Sigmoid colon (tissue), 7 donors: ENCODE data around the gene USP34. TPM values are rescaled to one million over a fixed set of nuclear protein-coding genes. Genes with fewer than 3 reads are reported as not detected.

Experiments
- DNase-seq: peaks from one replicate; pipeline ENCODE4 v3.0.0-alpha.2; 2019
- H3K27ac ChIP-seq, 4 donors: fragments of 200-600 bp; sonication (generic); one replicate each; pipeline ENCODE4 v1.5.1; 2016 to 2019; ENCODE audit warnings: mild to moderate bottlenecking in 1 of 4
- H3K27me3 ChIP-seq, 3 donors: fragments of 200-600 bp; sonication (generic); one replicate each; pipeline ENCODE4 v1.5.1; 2019; ENCODE audit warnings: mild to moderate bottlenecking in 1 of 3
- H3K36me3 ChIP-seq, 4 donors: fragments of 200-600 bp; sonication (generic); one replicate each; pipeline ENCODE4 v1.5.1; 2016 to 2019
- H3K4me1 ChIP-seq, 4 donors: fragments of 200-600 bp; sonication (generic); one replicate each; pipeline ENCODE4 v1.5.1; 2017 to 2019
- H3K4me3 ChIP-seq, 4 donors: fragments of 200-600 bp; sonication (generic); one replicate each; pipeline ENCODE4 v1.5.1; 2017 to 2019; ENCODE audit warnings: mild to moderate bottlenecking in 2 of 4, moderate library complexity in 1 of 4
- H3K9me3 ChIP-seq, 4 donors: fragments of 200-600 bp in 3 of 4; sonication (generic) in 3 of 4; one replicate each; pipeline versions ENCODE4 v1.5.1 to v1.6.1; 2013 to 2019
- EP300 ChIP-seq, 4 donors: sonication (generic); formaldehyde crosslinking; IDR thresholded peaks; one replicate each; pipeline ENCODE4 v1.6.1; 2017; ENCODE audit warnings: antibody characterized with exemption in 4 of 4
- POLR2A ChIP-seq, 2 donors: fragments of 450-650 bp; IDR thresholded peaks; one replicate each; pipeline ENCODE4 v1.6.1; 2016; ENCODE audit warnings: antibody characterized with exemption in 2 of 2, mild to moderate bottlenecking in 2 of 2, moderate library complexity in 2 of 2
- POLR2AphosphoS5 ChIP-seq, 4 donors: sonication (generic); formaldehyde crosslinking; IDR thresholded peaks; one replicate each; pipeline ENCODE4 v1.6.1; 2017; ENCODE audit warnings: antibody characterized with exemption in 4 of 4
- WGBS, 2 donors: extraction: QIAGEN DNeasy Blood & Tissue Kit; methylation state at CpG; one replicate each; pipeline ENCODE4 v1.1.7; 2013; 5-methylcytosine and 5-hydroxymethylcytosine counted together
- intact Hi-C: fragments of 100-400 bp; cut with DNase I; formaldehyde crosslinking; loops from one replicate; pipeline ENCODE4 v1.15.1; 2023
- polyA plus RNA-seq, 3 donors: library from polyadenylated mRNA; stranded (reverse); fragments of 200-250 nt; gene quantifications; one replicate each; pipeline ENCODE4 v1.2.3, GENCODE V29; 2013
- total RNA-seq, 4 donors: library from RNA; depleted of rRNA; stranded (reverse); fragments of >200 nt; gene quantifications; one replicate each; pipeline ENCODE4 v1.1.0, GENCODE V29; 2016
- TF ChIP-seq, protein P1 (sequence below), 4 experiments: fragments of 450-650 bp in 3 of 4; fragments of 200-600 bp in 1 of 4; IDR thresholded peaks; one replicate each; pipeline ENCODE4 v1.5.1; 2016 to 2019; ENCODE audit warnings: antibody characterized with exemption in 4 of 4, mild to moderate bottlenecking in 3 of 4, moderate library complexity in 2 of 4
- donor health status: healthy with polysubstance abuse.
- donor health status: Bipolar disorder and iron deficiency.
- donor health status: healthy.

USP34 gene, protein sequence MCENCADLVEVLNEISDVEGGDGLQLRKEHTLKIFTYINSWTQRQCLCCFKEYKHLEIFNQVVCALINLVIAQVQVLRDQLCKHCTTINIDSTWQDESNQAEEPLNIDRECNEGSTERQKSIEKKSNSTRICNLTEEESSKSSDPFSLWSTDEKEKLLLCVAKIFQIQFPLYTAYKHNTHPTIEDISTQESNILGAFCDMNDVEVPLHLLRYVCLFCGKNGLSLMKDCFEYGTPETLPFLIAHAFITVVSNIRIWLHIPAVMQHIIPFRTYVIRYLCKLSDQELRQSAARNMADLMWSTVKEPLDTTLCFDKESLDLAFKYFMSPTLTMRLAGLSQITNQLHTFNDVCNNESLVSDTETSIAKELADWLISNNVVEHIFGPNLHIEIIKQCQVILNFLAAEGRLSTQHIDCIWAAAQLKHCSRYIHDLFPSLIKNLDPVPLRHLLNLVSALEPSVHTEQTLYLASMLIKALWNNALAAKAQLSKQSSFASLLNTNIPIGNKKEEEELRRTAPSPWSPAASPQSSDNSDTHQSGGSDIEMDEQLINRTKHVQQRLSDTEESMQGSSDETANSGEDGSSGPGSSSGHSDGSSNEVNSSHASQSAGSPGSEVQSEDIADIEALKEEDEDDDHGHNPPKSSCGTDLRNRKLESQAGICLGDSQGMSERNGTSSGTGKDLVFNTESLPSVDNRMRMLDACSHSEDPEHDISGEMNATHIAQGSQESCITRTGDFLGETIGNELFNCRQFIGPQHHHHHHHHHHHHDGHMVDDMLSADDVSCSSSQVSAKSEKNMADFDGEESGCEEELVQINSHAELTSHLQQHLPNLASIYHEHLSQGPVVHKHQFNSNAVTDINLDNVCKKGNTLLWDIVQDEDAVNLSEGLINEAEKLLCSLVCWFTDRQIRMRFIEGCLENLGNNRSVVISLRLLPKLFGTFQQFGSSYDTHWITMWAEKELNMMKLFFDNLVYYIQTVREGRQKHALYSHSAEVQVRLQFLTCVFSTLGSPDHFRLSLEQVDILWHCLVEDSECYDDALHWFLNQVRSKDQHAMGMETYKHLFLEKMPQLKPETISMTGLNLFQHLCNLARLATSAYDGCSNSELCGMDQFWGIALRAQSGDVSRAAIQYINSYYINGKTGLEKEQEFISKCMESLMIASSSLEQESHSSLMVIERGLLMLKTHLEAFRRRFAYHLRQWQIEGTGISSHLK (N-terminal part only)
- total RNA-seq (100 to 1,000 TPM; 135 to 158 (median 140) TPM), polyA plus RNA-seq (10 to 100 TPM; 23.6 to 52.8 (median 34.2) TPM)

DNA sequence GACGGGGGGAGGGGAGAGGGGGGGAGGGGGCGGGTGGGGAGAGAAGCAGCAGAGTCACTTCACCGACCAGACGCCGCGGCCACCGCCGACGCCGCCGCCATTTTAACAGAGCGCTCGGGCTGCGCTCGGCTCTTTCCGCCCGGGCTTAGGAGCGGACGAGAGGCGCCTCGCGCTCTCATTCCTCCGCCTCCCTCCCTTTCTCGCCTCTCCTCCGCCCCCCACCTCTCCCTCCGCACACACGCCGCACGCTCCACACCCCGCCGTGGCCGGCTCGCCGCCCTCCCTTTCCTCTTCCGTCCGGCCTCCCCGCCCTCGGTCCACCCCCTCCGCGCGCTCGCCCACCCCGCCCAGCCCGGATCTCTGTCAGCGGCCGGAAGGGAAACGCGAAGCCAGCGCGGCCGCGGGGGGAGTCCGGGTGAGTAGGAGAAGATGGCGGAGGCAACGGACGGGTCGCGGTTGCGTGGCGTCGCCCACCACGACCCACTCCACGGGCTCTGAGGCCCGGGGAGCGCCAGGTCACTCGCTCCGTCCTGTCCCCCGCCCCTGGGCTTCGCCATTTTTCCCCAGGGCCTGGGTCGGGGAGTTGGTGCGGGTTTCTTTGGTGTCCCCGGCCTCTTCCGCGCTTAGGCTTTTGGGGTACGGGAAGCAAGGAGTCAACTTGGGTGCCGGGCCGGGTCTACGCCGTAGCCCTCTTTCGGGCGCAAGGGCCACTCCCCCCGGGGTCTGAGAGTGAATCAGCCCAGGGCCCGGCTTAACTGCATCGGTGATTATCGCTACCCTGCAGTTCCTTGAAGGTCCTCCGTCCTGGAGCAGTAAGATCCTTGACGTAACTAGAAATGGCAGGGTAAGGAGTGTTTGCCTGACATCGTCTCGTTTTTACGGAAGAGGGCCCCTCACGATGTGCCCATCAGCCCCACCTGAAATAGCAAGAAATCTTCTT is at the start of gene USP34:
Gene USP34, minus strand, starts transcription at position 123 of the 940 bp plus-strand sequence. CDS start 395 bp downstream, outside the sequence.
- Histone ChIP-seq H3K4me1 (peaks cover 0 to 40% (median 30%) of the 10 kb centered on the region in 4 donors), H3K9me3 (no peaks in the 10 kb centered on the region), H3K27me3 (no peaks in the 10 kb centered on the region), H3K36me3 (no peaks in the 10 kb centered on the region), H3K4me3 (peak within 1 kb of the TSS; percentile 79 to 90 (median 84)), H3K27ac (peak within 1 kb of the TSS; percentile 95 to 99 (median 97))
- WGBS, 2 donors, result 0 to 1% methylated on average over 90 to 91 of the region's 91 CpGs
- DNase-seq, result peak; percentile 97
- TF ChIP-seq POLR2AphosphoS5 (IDR thresholded peaks at IDR 0.05), result peak; percentile 93 to 96 (median 94)
- TF ChIP-seq, protein P1, sequence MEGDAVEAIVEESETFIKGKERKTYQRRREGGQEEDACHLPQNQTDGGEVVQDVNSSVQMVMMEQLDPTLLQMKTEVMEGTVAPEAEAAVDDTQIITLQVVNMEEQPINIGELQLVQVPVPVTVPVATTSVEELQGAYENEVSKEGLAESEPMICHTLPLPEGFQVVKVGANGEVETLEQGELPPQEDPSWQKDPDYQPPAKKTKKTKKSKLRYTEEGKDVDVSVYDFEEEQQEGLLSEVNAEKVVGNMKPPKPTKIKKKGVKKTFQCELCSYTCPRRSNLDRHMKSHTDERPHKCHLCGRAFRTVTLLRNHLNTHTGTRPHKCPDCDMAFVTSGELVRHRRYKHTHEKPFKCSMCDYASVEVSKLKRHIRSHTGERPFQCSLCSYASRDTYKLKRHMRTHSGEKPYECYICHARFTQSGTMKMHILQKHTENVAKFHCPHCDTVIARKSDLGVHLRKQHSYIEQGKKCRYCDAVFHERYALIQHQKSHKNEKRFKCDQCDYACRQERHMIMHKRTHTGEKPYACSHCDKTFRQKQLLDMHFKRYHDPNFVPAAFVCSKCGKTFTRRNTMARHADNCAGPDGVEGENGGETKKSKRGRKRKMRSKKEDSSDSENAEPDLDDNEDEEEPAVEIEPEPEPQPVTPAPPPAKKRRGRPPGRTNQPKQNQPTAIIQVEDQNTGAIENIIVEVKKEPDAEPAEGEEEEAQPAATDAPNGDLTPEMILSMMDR (IDR thresholded peaks at IDR 0.05), result no peak
- peak in 1 of 4 donors; percentile 12 for TF ChIP-seq EP300 (IDR thresholded peaks at IDR 0.05)
- TF ChIP-seq POLR2A (IDR thresholded peaks at IDR 0.05), result peak; percentile 75 to 79
- intact Hi-C loops, result loop anchor here (1.0 to 5.0 kb wide), 3 partner anchors 67 to 291 kb away; partner anchors contain the start of gene XPO1

DNA sequence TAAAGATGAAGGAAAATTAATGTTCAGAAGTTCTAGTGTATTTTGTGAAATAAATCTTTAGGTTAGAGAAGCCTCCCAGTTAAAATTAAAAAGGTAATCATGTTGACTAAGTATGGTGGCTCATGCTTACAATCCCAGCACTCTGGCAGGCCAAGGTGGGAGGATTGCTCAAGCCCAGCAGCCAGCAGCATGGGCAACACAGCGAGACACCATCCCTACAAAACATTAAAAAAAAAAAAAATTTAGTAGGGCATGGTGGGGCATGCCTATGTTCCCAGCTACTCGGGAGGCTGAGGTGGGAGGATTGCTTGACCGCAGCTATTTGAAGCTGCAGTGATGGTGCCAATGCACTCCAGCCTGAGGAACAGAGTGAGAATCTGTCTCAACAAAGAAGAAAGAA is 49.4 kb upstream of the USP34 start:
- no peak overlapping the region for H3K4me3 ChIP-seq
- intact Hi-C loops, result no loop called here
- no peak overlapping the region for H3K27ac ChIP-seq
- H3K36me3 ChIP-seq, result peaks cover 0 to 54% (median 5%) of the 10 kb centered on the region in 4 donors
- TF ChIP-seq EP300 (IDR thresholded peaks at IDR 0.05), result no peak
- TF ChIP-seq, protein P1 (IDR thresholded peaks at IDR 0.05), result no peak
- H3K9me3 ChIP-seq, result no peaks in the 10 kb centered on the region
- peaks cover 0 to 15% (median under 1%) of the 10 kb centered on the region in 4 donors for H3K4me1 ChIP-seq
- 93 to 98% methylated on average over 3 of the region's 3 CpGs for WGBS, 2 donors
- no peaks in the 10 kb centered on the region for H3K27me3 ChIP-seq
- no peak for DNase-seq

DNA sequence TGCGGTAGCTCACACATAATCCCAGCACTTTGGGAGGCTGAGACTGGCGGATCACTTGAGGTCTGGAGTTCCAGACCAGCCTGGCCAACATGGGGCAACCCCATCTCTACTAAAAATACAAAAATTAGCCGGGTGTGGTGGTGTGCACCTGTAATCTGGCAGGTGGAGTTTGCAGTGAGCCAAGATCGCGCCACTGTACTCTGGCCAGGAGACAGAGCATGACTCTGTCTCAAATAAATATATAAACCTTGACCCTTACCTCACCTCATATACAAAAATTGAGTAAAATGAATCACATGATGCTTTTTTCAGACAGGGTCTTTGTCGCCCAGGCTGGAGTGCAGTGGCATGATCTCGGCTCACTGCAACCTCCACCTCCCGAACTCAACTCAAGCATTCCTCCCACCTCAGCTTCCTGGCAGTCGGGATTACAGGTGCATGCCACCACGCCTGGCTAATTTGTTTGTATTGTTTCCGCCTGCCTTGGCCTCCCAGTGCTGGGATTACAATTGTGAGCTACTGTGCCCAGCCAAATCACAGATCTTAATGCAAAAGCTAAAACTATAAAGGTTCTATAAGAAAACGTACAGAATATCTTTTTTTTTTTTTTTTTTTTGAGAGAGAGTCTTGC is 42.0 kb upstream of the USP34 start:
- peaks cover 0 to 6% (median 2%) of the 10 kb centered on the region in 4 donors for H3K4me1 ChIP-seq
- 42 to 80% methylated on average over 12 of the region's 12 CpGs for WGBS, 2 donors
- intact Hi-C loops, result loop anchor here (1.0 kb wide), 1 partner anchor 14 kb away; no protein-coding TSS in a partner anchor
- H3K27me3 ChIP-seq, result no peaks in the 10 kb centered on the region
- peaks cover 0 to 86% (median 8%) of the 10 kb centered on the region in 4 donors for H3K36me3 ChIP-seq
- no peak for TF ChIP-seq POLR2A (IDR thresholded peaks at IDR 0.05)
- TF ChIP-seq POLR2AphosphoS5 (IDR thresholded peaks at IDR 0.05), result no peak
- TF ChIP-seq EP300 (IDR thresholded peaks at IDR 0.05), result no peak
- TF ChIP-seq, protein P1 (IDR thresholded peaks at IDR 0.05), result no peak
- DNase-seq, result no peak
- no peaks in the 10 kb centered on the region for H3K9me3 ChIP-seq
- H3K4me3 ChIP-seq, result no peak overlapping the region
- H3K27ac ChIP-seq, result no peak overlapping the region
